ENCODE measurements around the gene STRA8.

The STRA8 gene

GRCh38 chr7:135299235-135299634, 65.6 kb downstream of the STRA8 start:
- H3K27me3 ChIP-seq (ENCODE audit: insufficient read depth, low read depth): no peaks in the 10 kb centered on the region
- H4K20me1 ChIP-seq (ENCODE audit: insufficient read depth): no peaks in the 10 kb centered on the region
- H3K36me3 ChIP-seq (ENCODE audit: insufficient read depth): no peaks in the 10 kb centered on the region
- H3K4me2 ChIP-seq: no peak overlapping the region
- H3K4me1 ChIP-seq (ENCODE audit: low read depth, poor library complexity, severe bottlenecking): no peaks in the 10 kb centered on the region
- no peaks in the 10 kb centered on the region for H3K79me2 ChIP-seq (ENCODE audit: insufficient read depth, low read depth)
- no peak overlapping the region for H3K4me3 ChIP-seq (IDR thresholded peaks at IDR 0.05; ENCODE audit: insufficient read depth, low read depth, low read length)
- no peak for TF ChIP-seq CTCF (conservative IDR thresholded peaks at IDR 0.05; ENCODE audit: low read depth, low read length)
- no peak overlapping the region for H3K9ac ChIP-seq
- no peak overlapping the region for H3K27ac ChIP-seq
- H2AFZ ChIP-seq (ENCODE audit: low read depth): no peak overlapping the region

GRCh38 chr7:135300913-135301765, 67.5 kb downstream of the STRA8 start:
- no peaks in the 10 kb centered on the region for H3K79me2 ChIP-seq (ENCODE audit: insufficient read depth, low read depth)
- no peaks in the 10 kb centered on the region for H3K27me3 ChIP-seq (ENCODE audit: insufficient read depth, low read depth)
- no peak overlapping the region for H3K4me2 ChIP-seq
- H3K4me1 ChIP-seq (ENCODE audit: low read depth, poor library complexity, severe bottlenecking): no peaks in the 10 kb centered on the region
- no peaks in the 10 kb centered on the region for H4K20me1 ChIP-seq (ENCODE audit: insufficient read depth)
- no peak for TF ChIP-seq CTCF (conservative IDR thresholded peaks at IDR 0.05; ENCODE audit: low read depth, low read length)
- H2AFZ ChIP-seq (ENCODE audit: low read depth): no peak overlapping the region
- H3K9ac ChIP-seq: no peak overlapping the region
- no peak overlapping the region for H3K4me3 ChIP-seq (IDR thresholded peaks at IDR 0.05; ENCODE audit: insufficient read depth, low read depth, low read length)
- no peak overlapping the region for H3K27ac ChIP-seq
- no peaks in the 10 kb centered on the region for H3K36me3 ChIP-seq (ENCODE audit: insufficient read depth)
